Lung (tissue), 12 donors: ENCODE data around the gene MTG1. TPM values are rescaled to one million over a fixed set of nuclear protein-coding genes. Genes with fewer than 3 reads are reported as not detected.

ENCODE experiments used
- ATAC-seq: fragments of 200-7000 bp; cut with Tn5 transposase; one replicate; pipeline ENCODE4 v1.9.1; 2020; ENCODE audit warnings: moderate number of reproducible peaks; ENCODE audit not compliant: insufficient read depth, low FRiP score
- DNase-seq, 3 donors: peaks; one replicate each; pipeline ENCODE4 v3.0.0-alpha.2; 2013 to 2017
- H3K27ac ChIP-seq, 2 donors: one replicate each; pipeline ENCODE4 v1.5.1; 2013; ENCODE audit warnings: mild to moderate bottlenecking in 2 of 2, moderate library complexity in 2 of 2, control low read depth in 1 of 2, inconsistent platforms in 1 of 2, low read depth in 1 of 2, low read length in 1 of 2
- H3K27me3 ChIP-seq, 3 donors: one replicate each; pipeline ENCODE4 v1.5.1; 2013; ENCODE audit warnings: low read length in 2 of 3; ENCODE audit not compliant: control insufficient read depth in 3 of 3, insufficient read depth in 3 of 3
- H3K36me3 ChIP-seq, 4 donors: one replicate each; pipeline ENCODE4 v1.5.1; 2013; ENCODE audit warnings: low read length in 4 of 4, mild to moderate bottlenecking in 1 of 4, moderate library complexity in 1 of 4; ENCODE audit not compliant: control insufficient read depth in 4 of 4, insufficient read depth in 4 of 4
- H3K4me1 ChIP-seq, 5 donors: one replicate each; pipeline ENCODE4 v1.5.1; 2013; ENCODE audit warnings: low read length in 5 of 5, mild to moderate bottlenecking in 2 of 5, moderate library complexity in 1 of 5; ENCODE audit not compliant: control insufficient read depth in 5 of 5, insufficient read depth in 5 of 5
- H3K4me3 ChIP-seq: one replicate; pipeline ENCODE4 v1.5.1; 2013; ENCODE audit warnings: mild to moderate bottlenecking, control low read depth, moderate library complexity
- H3K9ac ChIP-seq, 2 donors: one replicate each; pipeline ENCODE4 v1.5.1; 2013; ENCODE audit warnings: low read length in 2 of 2, control low read depth in 1 of 2; ENCODE audit not compliant: insufficient read depth in 1 of 2
- H3K9me3 ChIP-seq, 4 donors: one replicate each; pipeline ENCODE4 v1.5.1; 2013; ENCODE audit warnings: low read length in 3 of 4, mild to moderate bottlenecking in 1 of 4, moderate library complexity in 1 of 4; ENCODE audit not compliant: control insufficient read depth in 4 of 4, insufficient read depth in 3 of 4
- WGBS, 2 donors: extraction: QIAGEN DNeasy Blood & Tissue Kit; methylation state at CpG; one replicate each; pipeline ENCODE4 v1.1.7; 2013; 5-methylcytosine and 5-hydroxymethylcytosine counted together
- polyA plus RNA-seq, 2 donors: library from polyadenylated mRNA; stranded (reverse); fragments of 200-250 nt; gene quantifications; one replicate each; pipeline ENCODE4 v1.2.1, GENCODE V29; 2013
- total RNA-seq, 2 donors: library from RNA; depleted of rRNA in 1 of 2; stranded (reverse); fragments of >200 nt in 1 of 2; gene quantifications; one replicate each; pipeline ENCODE4 v1.2.1, GENCODE V29; 2014 to 2021
- TF ChIP-seq, protein P1 (sequence below): IDR thresholded peaks from 2 replicates; pipeline ENCODE4 v1.5.1; 2012; ENCODE audit warnings: mild to moderate bottlenecking; ENCODE audit errors: control extremely low read depth, extremely low read depth
- donor health status: control.
- donor health status: control.
- donor health status: Bipolar disorder and iron deficiency.
- donor health status: healthy.
- donor health status: DM: yes; HTN: yes; CAD: no.

Gene MTG1
- total and polyA plus RNA-seq, 4 donors, result 36.4 to 51.8 (median 44.5) TPM

DNA sequence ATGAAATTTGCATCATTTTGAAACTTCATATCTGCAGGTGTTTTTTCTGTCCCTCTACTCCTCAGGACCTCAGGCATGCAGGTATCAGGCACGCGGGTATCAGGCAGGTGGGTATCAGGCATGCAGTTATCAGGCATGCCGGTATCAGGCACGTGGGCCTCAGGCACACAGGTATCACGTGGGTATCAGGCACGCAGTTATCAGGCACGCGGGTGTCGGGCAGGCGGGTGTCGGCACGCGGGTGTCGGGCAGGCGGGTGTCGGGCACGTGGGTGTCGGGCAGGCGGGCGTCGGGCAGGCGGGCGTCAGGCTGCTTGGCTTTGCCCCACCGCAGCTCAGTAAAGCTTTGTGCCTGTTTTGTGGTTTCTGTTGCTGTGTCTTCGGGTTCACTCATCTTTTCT, 21.8 kb downstream of the MTG1 start:
- no peak for ATAC-seq
- no peak for DNase-seq
- Histone ChIP-seq H3K27me3 (no peaks in the 10 kb centered on the region), H3K9me3 (peaks cover 2 to 11% (median 3%) of the 10 kb centered on the region in 4 donors), H3K4me1 (no peaks in the 10 kb centered on the region), H3K27ac (no peak overlapping the region), H3K4me3 (no peak overlapping the region), H3K9ac (no peak overlapping the region), H3K36me3 (peaks cover 12 to 39% (median 30%) of the 10 kb centered on the region in 4 donors)
- TF ChIP-seq, protein P1, sequence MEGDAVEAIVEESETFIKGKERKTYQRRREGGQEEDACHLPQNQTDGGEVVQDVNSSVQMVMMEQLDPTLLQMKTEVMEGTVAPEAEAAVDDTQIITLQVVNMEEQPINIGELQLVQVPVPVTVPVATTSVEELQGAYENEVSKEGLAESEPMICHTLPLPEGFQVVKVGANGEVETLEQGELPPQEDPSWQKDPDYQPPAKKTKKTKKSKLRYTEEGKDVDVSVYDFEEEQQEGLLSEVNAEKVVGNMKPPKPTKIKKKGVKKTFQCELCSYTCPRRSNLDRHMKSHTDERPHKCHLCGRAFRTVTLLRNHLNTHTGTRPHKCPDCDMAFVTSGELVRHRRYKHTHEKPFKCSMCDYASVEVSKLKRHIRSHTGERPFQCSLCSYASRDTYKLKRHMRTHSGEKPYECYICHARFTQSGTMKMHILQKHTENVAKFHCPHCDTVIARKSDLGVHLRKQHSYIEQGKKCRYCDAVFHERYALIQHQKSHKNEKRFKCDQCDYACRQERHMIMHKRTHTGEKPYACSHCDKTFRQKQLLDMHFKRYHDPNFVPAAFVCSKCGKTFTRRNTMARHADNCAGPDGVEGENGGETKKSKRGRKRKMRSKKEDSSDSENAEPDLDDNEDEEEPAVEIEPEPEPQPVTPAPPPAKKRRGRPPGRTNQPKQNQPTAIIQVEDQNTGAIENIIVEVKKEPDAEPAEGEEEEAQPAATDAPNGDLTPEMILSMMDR, result no peak
- 95% methylated on average over 25 of the region's 25 CpGs for WGBS, 2 donors

DNA sequence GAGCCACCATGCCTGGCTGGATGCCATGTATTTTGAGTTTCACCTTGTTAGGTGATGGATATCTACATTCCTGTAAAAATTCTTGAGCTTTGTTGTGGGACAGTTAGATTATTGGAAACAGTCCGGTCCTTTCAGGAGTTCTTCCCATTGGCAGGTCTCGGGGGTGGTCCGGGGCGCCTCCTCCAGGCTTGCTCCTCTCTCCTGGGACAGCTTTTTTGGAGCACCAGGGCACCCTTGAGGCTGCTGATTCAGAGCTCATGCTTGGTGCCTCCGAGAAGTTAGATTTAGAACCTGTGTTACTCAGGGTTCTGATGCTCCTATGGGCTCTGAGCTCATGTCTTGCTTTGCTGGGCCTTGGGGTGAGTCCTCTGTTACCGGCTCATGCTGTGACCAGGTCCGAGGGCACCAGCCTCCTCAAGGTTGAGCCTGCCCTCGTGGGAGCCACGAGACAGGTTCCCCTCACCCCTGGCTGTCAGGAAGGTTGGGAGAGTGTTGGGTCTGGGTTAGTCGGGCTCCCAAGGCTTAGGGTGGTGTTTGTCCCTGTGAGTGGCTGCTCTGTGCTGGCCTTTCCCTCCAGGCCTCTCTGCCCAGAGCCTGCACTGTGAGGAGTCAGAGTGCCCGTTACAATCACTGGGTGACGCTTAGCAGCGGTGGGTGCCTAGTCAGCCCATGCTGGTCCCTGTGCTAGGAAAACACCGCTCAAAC, 24.5 kb downstream of the MTG1 start:
- Histone ChIP-seq H3K4me3 (no peak overlapping the region), H3K27ac (no peak overlapping the region), H3K27me3 (no peaks in the 10 kb centered on the region), H3K9me3 (peaks cover 0 to 7% (median 0%) of the 10 kb centered on the region in 4 donors), H3K9ac (no peak overlapping the region), H3K4me1 (peaks cover 0 to 5% (median 0%) of the 10 kb centered on the region in 5 donors), H3K36me3 (peaks cover 2 to 30% (median 16%) of the 10 kb centered on the region in 4 donors)
- ATAC-seq, result no peak
- 96 to 97% methylated on average over 14 of the region's 14 CpGs for WGBS, 2 donors
- TF ChIP-seq, protein P1, result no peak
- DNase-seq, result no peak

DNA sequence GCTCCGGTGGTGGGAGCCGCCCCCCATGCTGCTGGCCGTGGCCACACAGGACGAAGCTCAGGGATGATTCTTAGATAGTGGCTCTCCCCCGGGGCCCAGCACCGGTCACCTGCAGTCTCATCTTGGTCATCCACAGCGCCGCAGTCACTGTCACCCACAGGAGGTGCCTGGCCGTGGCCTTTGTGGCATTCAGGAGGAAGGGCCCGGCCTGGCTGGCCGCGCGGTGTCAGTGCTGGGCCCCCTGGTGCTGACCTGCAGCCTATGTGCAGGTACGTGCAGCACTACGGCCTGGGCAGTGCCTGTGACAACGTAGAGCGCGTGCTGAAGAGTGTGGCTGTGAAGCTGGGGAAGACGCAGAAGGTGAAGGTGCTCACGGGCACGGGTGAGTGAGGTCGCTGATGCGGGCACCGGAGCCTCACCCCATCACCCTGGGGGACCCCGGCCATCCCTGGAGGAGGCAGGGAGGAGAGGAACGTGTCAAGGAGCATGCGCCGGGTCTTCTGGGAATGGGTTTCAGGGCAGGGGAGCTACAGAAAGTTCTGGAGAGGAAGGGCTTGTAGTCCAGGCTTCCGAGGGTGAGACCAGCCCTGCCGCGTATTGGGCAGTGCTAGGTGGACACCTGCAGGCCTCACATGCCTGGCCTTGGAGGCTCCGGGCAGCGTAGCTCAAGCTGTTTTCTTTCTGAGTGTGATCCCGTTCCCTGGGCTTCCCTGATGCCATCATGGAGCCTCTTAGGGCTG, 25.4 kb downstream of the MTG1 start:
- DNase-seq (no peak), ATAC-seq (no peak)
- Histone ChIP-seq H3K9ac (no peak overlapping the region), H3K36me3 (peaks cover 2 to 30% (median 13%) of the 10 kb centered on the region in 4 donors), H3K9me3 (peaks cover 0 to 7% (median 0%) of the 10 kb centered on the region in 4 donors), H3K4me3 (no peak overlapping the region), H3K4me1 (peaks cover 0 to 5% (median 0%) of the 10 kb centered on the region in 5 donors), H3K27me3 (no peaks in the 10 kb centered on the region), H3K27ac (no peak overlapping the region)
- WGBS, 2 donors, result 94 to 95% methylated on average over 34 of the region's 34 CpGs
- TF ChIP-seq, protein P1, result no peak
